Measurements from ENCODE around the gene STK32C.

STK32C gene

DNA sequence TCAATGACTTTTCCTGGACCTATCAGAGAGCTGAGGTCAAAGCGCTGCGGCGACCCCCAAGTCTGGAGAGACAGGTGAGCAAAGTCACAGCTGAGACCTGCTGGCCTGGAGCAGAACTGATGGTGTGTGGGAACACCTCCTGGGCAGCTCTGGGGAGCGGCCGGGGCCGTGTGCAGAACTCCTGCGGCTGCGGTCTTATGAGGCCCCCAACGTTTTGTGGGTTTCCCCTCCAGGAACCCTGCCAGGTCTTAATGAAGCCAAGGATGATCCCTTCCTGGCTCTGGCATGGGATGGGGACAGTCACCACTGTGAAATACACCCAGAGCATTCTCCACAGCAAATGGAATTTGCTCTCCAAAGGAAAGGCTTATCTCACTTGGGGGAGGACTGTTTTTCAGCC is 94.9 kb downstream of the STK32C start:
- peaks cover 44% of the 10 kb centered on the region for H3K36me3 Mint-ChIP-seq
- peaks cover 11% of the 10 kb centered on the region for H3K4me1 Mint-ChIP-seq
- no peak overlapping the region for H3K27ac Mint-ChIP-seq
- H3K9me3 Mint-ChIP-seq, result peaks cover 20% of the 10 kb centered on the region
- ATAC-seq, result no peak
- H3K27me3 Mint-ChIP-seq, result no peaks in the 10 kb centered on the region
- no peak overlapping the region for H3K4me3 Mint-ChIP-seq

- Mint-ChIP-seq H3K27me3 (no peaks in the 10 kb centered on the region), H3K36me3 (peaks cover 38% of the 10 kb centered on the region), H3K27ac (no peak overlapping the region), H3K9me3 (peaks cover 20% of the 10 kb centered on the region), H3K4me1 (peaks cover 11% of the 10 kb centered on the region), H3K4me3 (no peak overlapping the region)
- no peak for ATAC-seq
Measured at GRCh38 chr10:132211246-132211645, 96.5 kb downstream of the STK32C start.

- no peak for ATAC-seq
- Mint-ChIP-seq H3K4me1 (peaks cover 11% of the 10 kb centered on the region), H3K27ac (no peak overlapping the region), H3K27me3 (no peaks in the 10 kb centered on the region), H3K9me3 (peaks cover 20% of the 10 kb centered on the region), H3K4me3 (no peak overlapping the region), H3K36me3 (peaks cover 38% of the 10 kb centered on the region)
Measured at GRCh38 chr10:132210766-132211165, 97.0 kb downstream of the STK32C start.

GRCh38 chr10:132209978-132210530 is 97.7 kb downstream of the STK32C start:
- Mint-ChIP-seq H3K36me3 (peaks cover 32% of the 10 kb centered on the region), H3K4me3 (no peak overlapping the region), H3K27me3 (no peaks in the 10 kb centered on the region), H3K27ac (no peak overlapping the region), H3K9me3 (peaks cover 14% of the 10 kb centered on the region), H3K4me1 (peaks cover 11% of the 10 kb centered on the region)
- no peak for ATAC-seq

DNA sequence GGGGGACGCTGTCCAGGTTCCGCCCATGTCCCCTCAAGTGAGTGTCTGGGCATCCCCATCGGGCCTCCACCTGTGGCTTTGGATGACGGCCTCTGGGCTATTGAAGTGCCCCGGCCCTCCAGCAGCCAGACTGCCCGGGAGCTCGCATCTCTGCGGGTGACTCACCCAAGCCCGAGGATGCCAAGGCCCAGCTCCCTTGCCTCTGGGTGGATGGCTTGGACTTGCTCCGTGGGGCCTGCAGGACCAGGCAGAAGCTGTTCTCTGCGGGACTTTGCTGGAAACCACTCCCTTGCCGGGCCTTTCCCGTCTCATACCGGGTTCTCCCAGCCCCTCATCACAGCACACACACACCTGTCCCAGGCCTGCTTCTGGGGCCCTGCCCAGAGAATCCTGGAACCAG is 98.6 kb downstream of the STK32C start:
- peak overlapping the region; percentile 33 for H3K27ac Mint-ChIP-seq
- H3K27me3 Mint-ChIP-seq, result no peaks in the 10 kb centered on the region
- H3K4me3 Mint-ChIP-seq, result no peak overlapping the region
- peaks cover 11% of the 10 kb centered on the region for H3K4me1 Mint-ChIP-seq
- peaks cover 9% of the 10 kb centered on the region for H3K9me3 Mint-ChIP-seq
- peaks cover 25% of the 10 kb centered on the region for H3K36me3 Mint-ChIP-seq
- no peak for ATAC-seq

GRCh38 chr10:132208462-132209050 is 99.2 kb downstream of the STK32C start:
- Mint-ChIP-seq H3K36me3 (peaks cover 19% of the 10 kb centered on the region), H3K4me3 (no peak overlapping the region), H3K27ac (peak overlapping the region; percentile 33), H3K27me3 (no peaks in the 10 kb centered on the region), H3K4me1 (peaks cover 11% of the 10 kb centered on the region), H3K9me3 (peaks cover 6% of the 10 kb centered on the region)
- ATAC-seq, result peak; percentile 74

DNA sequence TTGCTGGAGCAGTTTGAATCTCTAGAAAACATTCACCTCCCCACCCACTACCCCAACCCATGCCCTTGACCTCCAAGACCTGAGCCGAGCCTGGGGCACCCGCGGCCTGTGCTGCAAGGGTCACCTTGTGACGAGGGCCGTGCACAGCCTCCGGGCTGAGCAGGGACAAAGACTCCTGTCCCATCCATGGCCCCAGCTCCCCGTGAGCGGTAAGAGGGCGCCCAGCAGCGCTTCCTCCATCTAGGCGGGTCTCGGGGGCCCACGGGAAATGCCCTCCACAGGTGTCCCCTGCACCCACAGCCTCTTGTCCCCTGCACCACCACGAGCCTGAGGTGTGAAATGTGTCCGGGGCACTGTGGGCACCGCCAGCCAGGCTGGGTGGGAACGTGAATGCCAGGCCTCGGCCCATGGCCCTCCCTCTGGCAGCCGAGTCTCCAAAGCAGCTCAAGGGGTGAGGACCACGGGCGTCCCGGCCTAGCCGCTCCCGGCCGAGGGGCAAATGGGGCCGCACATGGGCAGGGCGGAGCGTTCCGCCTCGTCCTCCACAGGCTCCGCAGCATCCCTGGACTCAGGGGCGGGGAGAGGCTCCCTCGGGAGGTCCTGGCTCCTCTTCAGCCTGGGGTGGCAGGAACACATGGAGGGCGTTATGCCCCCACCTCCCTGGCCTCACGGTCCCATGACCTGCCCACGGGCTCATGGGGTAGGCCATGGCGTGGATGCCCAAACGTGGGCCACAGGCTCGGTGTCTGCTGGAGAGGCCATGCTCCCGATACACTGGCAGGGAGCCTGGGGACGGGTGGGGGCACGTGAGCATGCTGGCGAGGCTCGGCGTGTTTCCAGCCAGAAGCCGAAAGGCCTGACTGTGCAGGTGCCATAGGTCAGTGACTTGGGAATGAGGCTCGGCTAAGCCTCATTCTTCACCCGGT is 100.0 kb downstream of the STK32C start:
- ATAC-seq, result no peak
- peaks cover 13% of the 10 kb centered on the region for H3K36me3 Mint-ChIP-seq
- no peaks in the 10 kb centered on the region for H3K27me3 Mint-ChIP-seq

DNA sequence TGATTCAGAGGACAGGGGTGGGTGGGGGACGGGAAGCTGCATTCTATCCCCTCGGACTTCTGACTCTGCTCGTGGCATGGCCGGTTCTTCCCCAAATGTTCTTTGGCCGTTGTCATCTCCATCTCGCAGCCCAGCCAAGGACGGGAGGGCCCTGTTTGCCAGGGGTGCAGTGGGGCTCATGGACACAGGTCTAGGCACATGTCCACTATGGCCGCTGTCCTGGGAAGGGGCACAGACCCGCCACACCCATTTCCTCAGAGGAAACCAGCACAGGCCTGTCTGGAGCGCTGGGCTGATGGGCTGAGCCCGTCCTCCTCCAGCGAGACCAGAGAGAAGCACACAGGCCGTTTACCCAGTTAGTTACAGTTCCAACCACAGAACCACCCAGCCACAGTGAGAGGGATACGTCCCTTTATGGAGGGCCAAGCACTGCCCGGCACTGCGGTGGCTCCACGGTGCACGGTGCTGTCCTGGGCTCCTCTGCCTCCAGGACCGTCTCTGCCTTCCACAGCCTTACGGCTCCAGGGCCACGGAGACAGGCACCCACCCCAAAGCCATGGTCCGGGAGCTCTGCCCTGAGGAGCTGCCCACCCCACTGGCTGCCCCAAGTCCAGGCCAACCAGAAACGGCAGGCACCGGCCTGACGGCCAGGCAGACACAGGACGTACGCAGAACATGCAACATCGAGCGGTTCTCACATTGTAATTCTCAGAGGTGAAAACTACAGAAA is 100.8 kb downstream of the STK32C start:
- no peaks in the 10 kb centered on the region for H3K27me3 Mint-ChIP-seq
- peaks cover 6% of the 10 kb centered on the region for H3K36me3 Mint-ChIP-seq
- ATAC-seq, result no peak
- no peaks in the 10 kb centered on the region for H3K9me3 Mint-ChIP-seq
- H3K4me1 Mint-ChIP-seq, result peaks cover 11% of the 10 kb centered on the region
- no peak overlapping the region for H3K4me3 Mint-ChIP-seq
- no peak overlapping the region for H3K27ac Mint-ChIP-seq

More for the DNA sequence above, 100.0 kb downstream of the STK32C start:
- peaks cover 11% of the 10 kb centered on the region for H3K4me1 Mint-ChIP-seq
- H3K4me3 Mint-ChIP-seq, result no peak overlapping the region
- peaks cover 4% of the 10 kb centered on the region for H3K9me3 Mint-ChIP-seq
- no peak overlapping the region for H3K27ac Mint-ChIP-seq

DNA sequence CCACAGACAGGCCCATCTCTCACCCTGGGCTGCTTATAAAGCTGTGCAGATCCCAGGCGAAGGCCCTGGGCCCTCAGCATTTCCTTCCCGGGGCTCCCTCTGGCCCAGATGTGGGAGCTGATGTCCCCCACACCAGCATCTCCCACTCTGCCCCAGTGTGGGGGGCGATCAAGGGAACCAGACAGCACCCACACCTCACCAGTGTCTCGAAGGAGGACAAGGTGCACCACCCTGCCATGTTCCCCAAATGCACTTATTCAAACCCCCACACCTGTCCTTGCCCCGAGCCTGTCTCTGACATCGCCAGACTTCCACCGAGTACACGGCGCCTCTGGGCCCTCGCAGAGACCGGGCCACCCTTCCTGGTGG is 101.4 kb downstream of the STK32C start:
- Mint-ChIP-seq H3K9me3 (no peaks in the 10 kb centered on the region), H3K4me1 (peaks cover 11% of the 10 kb centered on the region), H3K27ac (no peak overlapping the region), H3K27me3 (no peaks in the 10 kb centered on the region), H3K4me3 (no peak overlapping the region), H3K36me3 (peaks cover 4% of the 10 kb centered on the region)
- no peak for ATAC-seq

GRCh38 chr10:132205650-132206376 is 101.9 kb downstream of the STK32C start:
- Mint-ChIP-seq H3K4me1 (peaks cover 11% of the 10 kb centered on the region), H3K27me3 (no peaks in the 10 kb centered on the region), H3K9me3 (no peaks in the 10 kb centered on the region), H3K4me3 (no peak overlapping the region), H3K36me3 (peaks cover 2% of the 10 kb centered on the region), H3K27ac (no peak overlapping the region)
- ATAC-seq, result no peak

GRCh38 chr10:132204781-132205473 is 102.8 kb downstream of the STK32C start:
- Mint-ChIP-seq H3K4me3 (no peak overlapping the region), H3K9me3 (no peaks in the 10 kb centered on the region), H3K27me3 (no peaks in the 10 kb centered on the region), H3K4me1 (peaks cover 11% of the 10 kb centered on the region), H3K27ac (no peak overlapping the region), H3K36me3 (no peaks in the 10 kb centered on the region)
- ATAC-seq, result no peak

DNA sequence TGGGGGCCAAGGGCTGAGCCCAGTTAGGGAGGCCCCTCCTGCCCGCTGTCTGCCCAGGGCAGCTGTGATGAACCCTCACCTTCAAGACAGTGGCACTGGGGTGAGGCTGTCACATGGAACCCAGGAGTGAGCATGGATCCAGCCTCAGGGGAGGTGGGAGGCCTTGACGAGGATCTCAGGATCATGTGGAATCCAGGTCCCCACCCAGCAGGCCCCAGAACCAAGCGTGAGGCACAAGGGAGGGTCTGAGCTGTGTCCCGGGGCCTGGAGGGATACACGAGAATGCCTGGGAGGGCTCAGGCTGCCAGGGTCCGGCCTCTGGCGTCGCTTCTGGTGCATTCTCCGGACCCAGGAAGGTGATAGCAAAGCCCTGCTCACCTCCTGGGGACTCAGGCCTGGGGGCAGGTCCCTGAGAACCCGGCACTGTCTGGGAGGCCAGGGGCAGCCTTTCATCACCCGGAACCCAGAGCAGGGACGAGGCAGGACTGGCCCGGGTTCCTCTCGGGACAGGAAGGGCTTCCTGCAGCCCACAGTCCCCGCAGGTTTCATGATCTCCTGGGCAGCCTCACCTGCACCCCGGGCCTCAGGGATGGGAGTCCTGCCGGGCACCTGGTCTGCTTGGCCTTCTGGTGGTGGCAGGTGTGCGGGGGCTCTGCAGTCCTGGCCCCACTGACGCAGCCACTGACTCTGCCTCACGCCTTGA is 103.5 kb downstream of the STK32C start:
- peaks cover 11% of the 10 kb centered on the region for H3K4me1 Mint-ChIP-seq
- no peak for ATAC-seq

GRCh38 chr10:132203256-132204077 is 104.3 kb downstream of the STK32C start:
- H3K4me3 Mint-ChIP-seq, result no peak overlapping the region
- no peaks in the 10 kb centered on the region for H3K9me3 Mint-ChIP-seq

More for the DNA sequence above, 103.5 kb downstream of the STK32C start:
- Mint-ChIP-seq H3K36me3 (no peaks in the 10 kb centered on the region), H3K27ac (no peak overlapping the region), H3K27me3 (no peaks in the 10 kb centered on the region), H3K4me3 (no peak overlapping the region), H3K9me3 (no peaks in the 10 kb centered on the region)

More at GRCh38 chr10:132203256-132204077, 104.3 kb downstream of the STK32C start:
- Mint-ChIP-seq H3K27ac (no peak overlapping the region), H3K27me3 (peaks cover 7% of the 10 kb centered on the region), H3K36me3 (no peaks in the 10 kb centered on the region), H3K4me1 (peaks cover 4% of the 10 kb centered on the region)
- no peak for ATAC-seq
